Measurements from ENCODE around the gene ARPC1B.

ARPC1B gene

GRCh38 chr7:99403764-99404163, 29.2 kb downstream of the ARPC1B start:
- Histone ChIP-seq H3K27me3 (ENCODE audit: insufficient read depth, low read length, poor library complexity, severe bottlenecking) (no peaks in the 10 kb centered on the region), H3K4me1 (ENCODE audit: insufficient read depth, low read length, poor library complexity, severe bottlenecking) (peaks cover 20% of the 10 kb centered on the region), H3K9ac (ENCODE audit: low read depth, low read length, poor library complexity, severe bottlenecking) (no peak overlapping the region), H3K9me2 (replicated peaks; ENCODE audit: low read depth, low read length) (no peaks in the 10 kb centered on the region), H3K4me2 (ENCODE audit: low read depth, low read length, poor library complexity, severe bottlenecking) (peak overlapping the region; percentile 23), H3K9me3 (ENCODE audit: insufficient read depth, low read depth, low read length) (no peaks in the 10 kb centered on the region), H3K36me3 (ENCODE audit: insufficient read depth, low read length) (peaks cover 41% of the 10 kb centered on the region; the same call in 1 of the 2 replicates), H3F3A (ENCODE audit: low read depth) (no peaks in the 10 kb centered on the region), H4K20me1 (ENCODE audit: insufficient read depth, low read length, poor library complexity, severe bottlenecking) (peaks cover 25% of the 10 kb centered on the region), H2AFZ (ENCODE audit: low read length) (no peak overlapping the region), H3K79me2 (ENCODE audit: insufficient read depth, low read length) (peaks cover 47% of the 10 kb centered on the region), H3K4me3 (ENCODE audit: low read length, poor library complexity, severe bottlenecking) (no peak overlapping the region)
- no peak for TF ChIP-seq EZH2phosphoT487 (IDR thresholded peaks at IDR 0.05; ENCODE audit: borderline replicate concordance)
- TF ChIP-seq CTCF (conservative IDR thresholded peaks at IDR 0.05; ENCODE audit: low read length): no peak

- Histone ChIP-seq H3K4me2 (ENCODE audit: low read depth, low read length, poor library complexity, severe bottlenecking) (peak overlapping the region; percentile 23), H3K4me3 (ENCODE audit: low read length, poor library complexity, severe bottlenecking) (no peak overlapping the region), H3K9me2 (replicated peaks; ENCODE audit: low read depth, low read length) (no peaks in the 10 kb centered on the region), H3K9ac (ENCODE audit: low read depth, low read length, poor library complexity, severe bottlenecking) (no peak overlapping the region), H3K36me3 (ENCODE audit: insufficient read depth, low read length) (peaks cover 34% of the 10 kb centered on the region; the same call in 1 of the 2 replicates), H4K20me1 (ENCODE audit: insufficient read depth, low read length, poor library complexity, severe bottlenecking) (peaks cover 26% of the 10 kb centered on the region), H2AFZ (ENCODE audit: low read length) (no peak overlapping the region), H3K9me3 (ENCODE audit: insufficient read depth, low read depth, low read length) (no peaks in the 10 kb centered on the region), H3K4me1 (ENCODE audit: insufficient read depth, low read length, poor library complexity, severe bottlenecking) (peaks cover 20% of the 10 kb centered on the region), H3K79me2 (ENCODE audit: insufficient read depth, low read length) (peaks cover 52% of the 10 kb centered on the region), H3F3A (ENCODE audit: low read depth) (no peaks in the 10 kb centered on the region), H3K27me3 (ENCODE audit: insufficient read depth, low read length, poor library complexity, severe bottlenecking) (no peaks in the 10 kb centered on the region)
- TF ChIP-seq EZH2phosphoT487 (IDR thresholded peaks at IDR 0.05; ENCODE audit: borderline replicate concordance) (no peak), CTCF (conservative IDR thresholded peaks at IDR 0.05; ENCODE audit: low read length) (no peak)
These were observed 29.9 kb downstream of the ARPC1B start for GRCh38 chr7:99404235-99404976.

- Histone ChIP-seq H2AFZ (ENCODE audit: low read length) (no peak overlapping the region), H3K9ac (ENCODE audit: low read depth, low read length, poor library complexity, severe bottlenecking) (no peak overlapping the region), H3K27me3 (ENCODE audit: insufficient read depth, low read length, poor library complexity, severe bottlenecking) (no peaks in the 10 kb centered on the region), H3K4me2 (ENCODE audit: low read depth, low read length, poor library complexity, severe bottlenecking) (peak overlapping the region; percentile 23), H3K4me1 (ENCODE audit: insufficient read depth, low read length, poor library complexity, severe bottlenecking) (peaks cover 24% of the 10 kb centered on the region), H3K9me2 (replicated peaks; ENCODE audit: low read depth, low read length) (no peaks in the 10 kb centered on the region), H4K20me1 (ENCODE audit: insufficient read depth, low read length, poor library complexity, severe bottlenecking) (peaks cover 32% of the 10 kb centered on the region), H3F3A (ENCODE audit: low read depth) (no peaks in the 10 kb centered on the region), H3K9me3 (ENCODE audit: insufficient read depth, low read depth, low read length) (no peaks in the 10 kb centered on the region), H3K36me3 (ENCODE audit: insufficient read depth, low read length) (peaks cover 29% of the 10 kb centered on the region; the same call in 1 of the 2 replicates), H3K4me3 (ENCODE audit: low read length, poor library complexity, severe bottlenecking) (no peak overlapping the region), H3K79me2 (ENCODE audit: insufficient read depth, low read length) (peaks cover 58% of the 10 kb centered on the region)
- TF ChIP-seq EZH2phosphoT487 (IDR thresholded peaks at IDR 0.05; ENCODE audit: borderline replicate concordance): no peak
- TF ChIP-seq CTCF (conservative IDR thresholded peaks at IDR 0.05; ENCODE audit: low read length): no peak
These were observed 30.4 kb downstream of the ARPC1B start for GRCh38 chr7:99404977-99405320.
